Measurements from ENCODE around the gene PARK7.
A peak's percentile ranks its signal among the peaks of the same experiment; 100 is the strongest.

PARK7 gene

DNA sequence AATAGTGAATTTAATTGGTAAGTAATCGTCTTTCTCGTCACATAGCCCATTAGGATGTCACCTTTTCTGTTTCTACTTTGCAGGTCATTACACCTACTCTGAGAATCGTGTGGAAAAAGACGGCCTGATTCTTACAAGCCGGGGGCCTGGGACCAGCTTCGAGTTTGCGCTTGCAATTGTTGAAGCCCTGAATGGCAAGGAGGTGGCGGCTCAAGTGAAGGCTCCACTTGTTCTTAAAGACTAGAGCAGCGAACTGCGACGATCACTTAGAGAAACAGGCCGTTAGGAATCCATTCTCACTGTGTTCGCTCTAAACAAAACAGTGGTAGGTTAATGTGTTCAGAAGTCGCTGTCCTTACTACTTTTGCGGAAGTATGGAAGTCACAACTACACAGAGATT lies 23.3 kb downstream of the PARK7 start:
- DNase-seq (ENCODE audit: low read depth): no peak

DNA sequence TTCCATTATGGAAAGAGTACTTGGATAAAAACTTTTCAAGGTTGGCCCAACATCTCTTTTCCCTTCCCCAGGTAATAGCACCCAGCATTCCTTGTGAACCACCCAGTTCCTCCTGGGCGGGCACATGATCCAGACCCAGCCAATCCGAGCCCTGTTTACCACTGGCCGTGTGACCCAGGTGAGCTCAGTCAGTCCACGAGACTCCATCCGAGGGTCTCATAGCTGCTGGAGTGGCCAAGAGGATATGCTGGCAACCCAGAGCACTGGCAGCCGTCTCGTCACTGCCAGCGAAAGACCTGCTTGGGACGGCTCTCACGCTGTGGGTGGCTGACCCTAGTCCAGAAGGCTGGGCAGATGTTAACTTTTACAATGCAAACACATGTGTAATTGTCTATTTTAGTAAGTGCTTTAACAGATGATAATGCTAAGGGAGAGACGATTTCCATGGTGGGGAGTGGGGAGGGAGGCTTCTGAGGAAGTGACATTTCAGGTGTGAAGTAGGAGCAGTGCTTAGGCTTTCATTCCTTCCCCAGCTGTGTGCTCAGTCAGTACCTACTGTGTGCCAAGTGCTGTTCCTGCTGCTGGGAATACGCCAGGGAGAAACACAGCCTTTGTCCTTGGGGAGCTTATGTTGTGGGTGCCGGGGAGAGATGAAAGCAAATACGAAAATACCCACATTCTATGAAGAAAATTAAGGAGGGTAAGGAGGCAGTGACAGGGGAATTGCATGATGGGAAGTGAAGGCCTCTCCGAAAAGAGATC lies 24.5 kb downstream of the PARK7 start:
- DNase-seq (ENCODE audit: low read depth): no peak

DNA sequence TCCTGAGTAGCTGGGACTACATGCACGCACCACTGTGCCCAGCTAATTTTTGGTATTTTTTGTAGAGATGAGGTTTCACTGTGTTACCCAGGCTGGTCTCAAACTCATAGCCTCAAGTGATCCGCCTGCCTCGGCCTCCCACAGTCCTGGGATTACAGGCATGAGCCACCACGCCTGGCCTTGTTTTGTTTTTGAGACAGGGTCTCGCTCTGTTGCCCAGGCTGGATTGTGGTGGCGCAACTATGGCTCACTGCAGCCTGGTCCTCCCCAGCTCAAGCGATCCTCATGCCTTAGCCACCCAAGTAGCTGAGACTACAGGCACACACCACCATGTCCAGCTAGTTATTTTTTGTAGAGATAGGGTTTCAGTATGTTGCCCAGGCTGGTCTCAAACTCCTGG lies 26.0 kb downstream of the PARK7 start:
- no peak for DNase-seq (ENCODE audit: low read depth)

DNA sequence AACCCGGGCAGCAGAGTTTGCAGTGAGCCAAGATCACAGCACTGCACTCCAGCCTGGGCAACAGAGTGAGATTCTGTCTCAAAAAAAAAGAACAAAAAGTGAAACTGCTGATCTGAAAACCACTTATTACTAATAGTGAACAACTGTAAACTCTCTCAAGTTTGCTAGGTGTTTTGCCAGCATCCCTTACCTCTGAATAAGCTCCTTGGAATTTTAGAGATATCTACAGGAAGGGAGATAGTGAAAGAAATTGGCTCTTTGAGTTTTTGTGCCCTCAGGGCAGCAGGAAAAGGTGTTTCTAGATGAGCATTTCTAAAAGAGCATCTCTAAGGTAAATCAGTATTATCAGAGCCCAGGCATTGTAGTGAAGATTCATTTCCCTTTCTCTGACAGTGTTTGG lies 27.1 kb downstream of the PARK7 start:
- DNase-seq (ENCODE audit: low read depth): no peak

DNA sequence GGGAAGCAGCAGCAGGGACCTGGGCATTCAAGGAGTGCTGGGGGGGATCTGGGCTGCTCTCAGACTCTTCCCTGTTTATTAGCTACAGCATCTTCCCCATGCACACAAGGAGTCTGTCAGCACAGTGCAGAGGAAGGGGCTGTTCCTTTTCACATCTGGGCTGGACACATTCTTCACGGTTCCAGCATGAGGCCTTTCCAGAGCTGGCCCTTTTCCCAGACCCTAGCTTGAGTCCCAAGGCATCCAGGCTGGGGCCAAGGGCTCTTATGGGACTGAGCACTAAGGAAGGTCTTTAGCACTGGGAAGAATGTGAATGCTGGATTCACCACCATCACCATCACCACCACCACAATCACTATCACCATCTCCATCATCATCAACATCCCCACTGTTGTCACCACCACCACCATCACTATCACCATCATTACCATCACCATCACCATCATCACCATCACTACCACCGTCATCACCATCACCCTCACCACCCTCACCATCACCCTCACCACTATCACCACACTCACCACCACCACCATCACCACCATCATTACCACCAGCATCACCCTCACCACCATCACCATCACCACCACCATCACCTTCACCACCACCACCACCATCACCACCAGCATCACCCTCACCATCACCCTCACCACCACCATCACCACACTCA lies 28.4 kb downstream of the PARK7 start:
- no peak for DNase-seq (ENCODE audit: low read depth)

DNA sequence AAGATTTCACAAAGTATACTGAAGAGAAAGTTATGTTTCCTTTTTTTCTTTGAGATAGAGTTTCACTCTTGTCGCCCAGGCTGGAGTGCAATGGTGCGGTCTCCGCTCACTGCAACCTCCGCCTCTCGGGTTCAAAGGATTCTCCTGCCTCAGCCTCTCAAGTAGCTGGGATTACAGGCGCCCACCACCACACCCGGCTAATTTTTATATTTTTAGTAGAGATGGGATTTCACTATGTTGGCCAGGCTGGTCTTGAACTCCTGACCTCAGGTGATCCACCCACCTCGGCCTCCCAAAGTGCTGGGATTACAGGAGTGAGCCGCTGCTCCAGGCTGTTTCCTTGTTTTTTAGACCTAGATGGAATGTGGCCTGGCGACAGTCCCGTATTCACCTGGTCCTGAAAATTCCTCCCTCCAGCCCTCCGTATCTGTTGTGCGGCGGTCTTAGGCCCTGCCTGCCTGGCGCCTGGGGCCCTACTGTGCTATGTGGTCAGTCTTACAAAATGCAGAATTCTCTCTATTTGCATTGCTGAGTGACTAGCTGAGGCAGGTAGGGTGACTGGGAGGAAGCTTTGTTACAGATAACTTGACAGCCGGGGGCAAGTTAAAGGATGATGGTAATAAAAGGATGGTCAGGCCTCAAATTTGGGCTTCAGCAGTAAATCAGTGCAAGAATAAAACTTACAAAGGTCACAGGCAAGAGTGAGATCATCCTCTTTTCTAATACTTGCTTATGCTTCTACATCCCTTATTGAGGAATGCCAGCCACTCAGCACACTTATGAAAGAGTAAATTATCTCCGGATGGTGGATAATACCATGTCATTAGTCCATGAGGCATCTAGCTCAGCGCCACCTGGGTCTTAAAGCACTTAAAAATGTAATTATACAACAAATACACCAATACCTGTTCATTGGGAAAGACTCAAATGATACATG lies 30.3 kb downstream of the PARK7 start:
- DNase-seq (ENCODE audit: low read depth): no peak

DNA sequence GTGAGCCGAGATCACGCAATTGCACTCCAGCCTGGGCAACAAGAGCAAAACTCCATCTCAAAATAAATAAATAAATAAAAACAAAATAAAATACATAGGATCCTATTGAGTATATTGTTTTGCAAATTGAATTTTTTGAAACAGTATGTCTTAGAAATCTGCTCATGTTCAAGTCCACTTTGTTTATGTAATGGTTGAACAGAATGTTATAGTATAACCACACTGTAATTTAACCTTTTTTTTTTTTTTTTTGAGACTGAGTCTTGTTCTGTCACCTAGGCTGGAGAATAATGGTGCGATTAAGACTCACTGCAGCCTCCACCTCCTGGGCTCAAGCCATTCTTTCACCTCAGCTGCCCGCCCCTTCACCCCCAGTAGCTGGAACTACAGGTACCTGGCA lies 31.4 kb downstream of the PARK7 start:
- no peak for DNase-seq (ENCODE audit: low read depth)

DNA sequence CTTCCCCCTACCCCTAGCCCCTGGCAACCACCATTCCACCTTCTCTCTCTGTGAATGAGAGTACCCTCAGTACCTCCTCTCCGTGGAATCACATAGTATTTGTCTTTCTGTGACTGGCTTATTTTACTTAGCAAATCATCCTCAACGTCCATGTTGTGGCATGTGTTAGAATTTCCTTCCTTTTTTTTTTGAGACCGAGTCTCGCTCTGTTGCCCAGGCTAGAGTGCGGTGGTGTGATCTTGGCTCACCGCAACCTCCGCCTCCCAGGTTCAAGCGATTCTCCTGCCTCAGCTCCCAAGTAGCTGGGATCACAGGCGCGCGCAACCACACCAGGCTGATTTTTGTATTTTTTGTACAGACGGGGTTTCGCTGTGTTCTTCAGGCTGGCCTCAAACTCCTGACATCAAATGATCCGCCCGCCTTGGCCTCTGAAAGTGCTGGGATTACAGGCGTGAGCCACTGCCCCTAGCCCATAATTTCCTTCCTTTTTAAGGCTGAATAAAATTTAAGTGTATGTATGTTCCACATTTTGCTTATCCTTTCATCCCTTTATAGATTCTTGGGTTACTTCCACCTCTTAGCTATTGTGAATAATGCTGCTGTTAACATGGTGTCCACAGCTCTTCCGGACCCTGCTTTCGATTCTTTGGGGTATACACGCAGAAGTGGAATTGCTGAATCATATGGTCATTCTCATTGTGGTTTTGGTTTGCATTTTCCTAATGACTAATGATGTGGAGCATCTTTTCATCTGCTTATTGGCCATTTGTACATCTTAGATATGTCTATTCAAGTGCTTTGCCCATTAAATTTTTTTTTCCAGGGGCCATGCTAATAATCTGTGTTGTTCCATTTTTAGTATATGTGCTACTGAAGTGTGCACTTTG lies 32.3 kb downstream of the PARK7 start:
- no peak for DNase-seq (ENCODE audit: low read depth)

DNA sequence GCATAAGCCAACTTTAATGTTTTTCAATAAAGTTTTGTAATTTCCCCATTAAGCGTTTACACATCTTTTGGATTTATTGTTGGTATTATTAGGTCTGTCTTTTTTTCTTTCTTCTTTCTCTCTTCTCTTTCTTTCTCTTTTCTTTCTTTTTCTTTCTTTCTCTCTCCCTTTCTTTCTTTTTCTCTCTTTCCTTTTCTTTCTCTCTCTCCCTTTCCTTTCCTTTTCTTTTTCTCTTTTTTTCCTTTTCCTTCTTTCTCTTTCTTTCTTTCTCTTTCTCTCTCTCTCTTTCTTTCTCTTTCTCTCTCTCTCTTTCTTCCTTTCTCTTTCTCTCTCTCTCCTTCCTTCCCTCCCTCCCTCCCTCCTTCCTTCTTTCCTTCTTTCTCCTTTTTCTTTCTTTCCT lies 33.3 kb downstream of the PARK7 start:
- DNase-seq (ENCODE audit: low read depth): no peak

DNA sequence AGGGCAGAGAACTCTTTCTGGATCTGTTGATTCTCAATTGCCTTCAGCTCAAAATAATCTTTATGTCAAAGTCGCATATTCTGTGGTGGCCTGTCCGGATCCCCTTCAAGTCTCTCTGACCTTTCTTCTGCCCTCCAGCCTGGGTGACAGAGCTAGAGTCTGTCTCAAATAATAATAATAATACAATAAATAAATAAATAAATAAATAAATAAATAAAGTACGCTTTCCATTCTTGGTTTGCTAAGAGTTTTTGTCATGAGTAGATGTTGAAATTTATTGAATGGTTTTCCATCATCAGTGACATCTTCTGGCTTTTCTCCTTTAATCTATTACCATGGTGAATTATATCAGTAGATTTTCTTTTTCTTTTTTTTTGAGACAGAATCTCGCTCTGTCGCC lies 33.9 kb downstream of the PARK7 start:
- DNase-seq (ENCODE audit: low read depth): no peak

DNA sequence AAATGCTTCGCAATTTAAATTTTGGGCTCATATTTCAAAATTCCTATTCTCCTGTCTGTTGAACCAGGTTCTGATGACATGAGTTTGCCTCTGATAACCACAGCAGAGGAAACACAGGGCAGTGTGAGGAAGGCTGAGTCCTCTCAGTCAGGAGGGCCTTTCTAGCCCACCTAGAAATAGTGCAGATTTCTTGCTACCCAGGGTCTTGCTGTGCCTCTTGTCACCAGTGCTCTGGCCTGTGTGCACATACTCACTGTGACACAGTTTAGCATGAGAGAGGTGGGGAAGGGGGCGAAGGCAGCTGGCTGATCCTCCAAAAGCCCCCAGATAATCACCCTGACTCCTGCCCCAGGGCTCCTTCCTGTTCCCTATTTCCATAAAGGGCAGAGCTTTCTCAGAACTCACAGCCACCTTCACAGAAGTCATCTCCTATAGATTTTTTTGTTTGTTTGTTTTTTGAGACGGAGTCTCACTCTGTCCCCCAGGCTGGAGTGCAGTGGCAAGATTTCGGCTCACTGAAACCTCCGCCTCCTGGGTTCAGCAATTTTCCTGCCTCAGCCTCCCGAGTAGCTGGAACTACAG lies 40.9 kb downstream of the PARK7 start:
- DNase-seq (ENCODE audit: low read depth): no peak

DNA sequence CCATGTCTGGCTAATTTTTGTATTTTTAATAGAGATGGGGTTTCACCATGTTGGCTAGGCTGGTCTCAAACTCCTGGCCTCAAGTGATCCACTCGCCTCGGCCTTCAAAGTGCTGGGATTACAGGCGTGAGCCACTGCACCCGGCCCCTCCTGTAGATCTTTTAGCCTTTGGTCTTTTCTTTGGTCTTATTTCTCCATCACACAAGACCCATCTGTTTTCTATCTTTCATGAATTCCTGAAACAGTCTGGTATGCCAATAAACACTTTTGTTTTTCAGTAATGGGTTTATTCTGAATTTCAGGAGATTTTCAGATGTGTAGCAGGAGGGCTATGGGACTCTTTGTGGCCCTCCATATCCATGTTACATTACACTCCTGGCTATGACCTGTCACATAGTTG lies 41.4 kb downstream of the PARK7 start:
- DNase-seq (ENCODE audit: low read depth): no peak

DNA sequence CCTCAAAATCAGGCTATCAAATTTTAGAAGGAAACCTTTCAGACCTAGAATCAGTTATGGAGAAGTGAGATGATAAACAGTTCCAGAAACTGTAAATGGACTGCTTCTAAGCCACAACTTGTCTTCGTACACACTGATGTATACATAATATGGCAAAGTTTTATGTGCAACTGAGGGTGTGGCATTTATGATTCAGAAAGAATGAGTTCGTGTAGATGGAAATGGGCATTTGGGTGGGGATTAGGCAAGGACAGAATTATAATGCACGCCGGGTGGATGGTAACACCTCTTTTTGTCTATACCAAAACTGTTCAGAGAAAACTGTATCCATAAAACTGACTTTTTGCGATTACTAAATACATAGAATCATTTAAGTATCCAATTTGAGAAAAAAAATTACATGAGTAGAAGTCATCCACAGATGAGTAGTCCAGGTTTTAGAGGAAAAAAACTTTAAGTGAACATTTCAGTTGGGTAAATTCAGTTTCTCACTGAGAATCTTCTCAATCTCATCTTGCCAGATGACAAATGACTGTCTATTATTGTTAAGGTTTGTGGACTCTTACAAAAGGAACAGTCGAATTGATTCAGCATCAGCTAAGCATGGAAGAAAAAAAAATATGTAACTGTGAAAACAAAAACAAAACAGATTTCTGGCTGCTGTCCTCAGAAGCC lies 42.1 kb downstream of the PARK7 start:
- no peak for DNase-seq (ENCODE audit: low read depth)

DNA sequence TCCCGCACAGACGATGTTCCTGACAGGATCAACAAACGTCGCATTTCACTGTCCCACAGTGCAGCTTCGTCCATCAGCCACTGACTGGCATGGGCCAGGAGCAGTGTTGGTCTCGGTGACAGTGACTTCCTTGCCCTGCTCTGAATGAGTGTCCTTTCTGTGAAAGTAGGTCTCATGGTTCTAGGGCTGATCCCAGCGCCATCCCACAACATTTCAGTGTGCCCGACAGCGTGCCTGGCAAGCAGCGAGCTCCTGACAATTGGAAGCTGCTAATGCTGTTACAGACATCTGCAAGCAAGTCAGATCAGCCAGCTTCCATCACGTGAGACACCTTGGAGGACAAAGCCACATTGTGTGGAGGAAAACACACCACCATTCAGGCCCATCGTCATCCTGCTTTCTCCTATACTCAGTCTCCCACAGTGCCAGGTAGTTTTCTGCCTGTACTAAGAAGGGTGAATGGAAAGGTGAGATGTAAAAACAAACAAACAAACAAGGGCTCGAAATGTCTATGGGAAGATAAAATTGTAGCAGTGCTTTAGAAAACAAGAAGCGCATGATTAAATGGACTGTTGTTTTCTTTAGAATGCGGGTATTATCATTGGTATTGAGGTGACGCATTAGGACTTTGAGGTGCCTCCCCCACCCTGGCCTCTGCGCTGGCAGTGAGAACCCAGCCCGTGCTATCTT lies 42.7 kb downstream of the PARK7 start:
- no peak for DNase-seq (ENCODE audit: low read depth)

DNA sequence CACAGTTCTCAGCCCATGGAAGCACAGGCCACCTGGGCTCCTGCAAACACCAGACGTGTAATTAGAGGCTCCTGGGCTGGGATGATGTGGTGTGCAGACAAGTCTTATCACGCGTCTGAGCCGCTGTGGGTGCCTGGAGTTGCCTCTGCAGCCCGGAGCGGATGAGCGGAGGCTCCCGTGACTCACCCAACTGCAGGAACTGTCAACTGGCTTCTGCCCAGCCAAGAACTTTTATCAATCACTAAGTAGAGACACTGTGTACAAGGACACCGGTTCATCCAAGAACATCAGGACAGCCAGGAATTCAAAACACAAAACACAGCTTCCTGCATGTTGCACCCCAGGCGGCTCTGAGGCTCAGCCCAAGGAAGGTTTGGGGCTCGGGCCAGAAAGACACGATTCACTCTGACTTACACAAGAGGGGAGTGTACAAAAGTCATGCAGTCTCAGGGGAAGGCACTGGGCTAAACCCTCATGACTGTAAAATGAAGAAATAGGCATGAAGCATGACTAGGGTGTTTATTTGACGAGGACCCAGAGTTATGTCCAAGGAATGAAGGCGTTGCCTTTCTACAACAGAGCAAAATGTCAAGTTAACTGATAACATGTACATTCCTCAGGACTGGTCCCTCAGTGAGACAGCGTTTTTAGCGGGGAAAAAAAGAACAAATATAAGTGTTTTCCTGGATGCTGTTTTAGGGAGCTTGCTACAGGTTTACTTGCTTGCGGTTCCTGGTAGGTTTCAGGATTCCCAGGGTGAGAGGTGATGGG lies 43.5 kb downstream of the PARK7 start:
- peak; percentile 97 for DNase-seq (ENCODE audit: low read depth)

DNA sequence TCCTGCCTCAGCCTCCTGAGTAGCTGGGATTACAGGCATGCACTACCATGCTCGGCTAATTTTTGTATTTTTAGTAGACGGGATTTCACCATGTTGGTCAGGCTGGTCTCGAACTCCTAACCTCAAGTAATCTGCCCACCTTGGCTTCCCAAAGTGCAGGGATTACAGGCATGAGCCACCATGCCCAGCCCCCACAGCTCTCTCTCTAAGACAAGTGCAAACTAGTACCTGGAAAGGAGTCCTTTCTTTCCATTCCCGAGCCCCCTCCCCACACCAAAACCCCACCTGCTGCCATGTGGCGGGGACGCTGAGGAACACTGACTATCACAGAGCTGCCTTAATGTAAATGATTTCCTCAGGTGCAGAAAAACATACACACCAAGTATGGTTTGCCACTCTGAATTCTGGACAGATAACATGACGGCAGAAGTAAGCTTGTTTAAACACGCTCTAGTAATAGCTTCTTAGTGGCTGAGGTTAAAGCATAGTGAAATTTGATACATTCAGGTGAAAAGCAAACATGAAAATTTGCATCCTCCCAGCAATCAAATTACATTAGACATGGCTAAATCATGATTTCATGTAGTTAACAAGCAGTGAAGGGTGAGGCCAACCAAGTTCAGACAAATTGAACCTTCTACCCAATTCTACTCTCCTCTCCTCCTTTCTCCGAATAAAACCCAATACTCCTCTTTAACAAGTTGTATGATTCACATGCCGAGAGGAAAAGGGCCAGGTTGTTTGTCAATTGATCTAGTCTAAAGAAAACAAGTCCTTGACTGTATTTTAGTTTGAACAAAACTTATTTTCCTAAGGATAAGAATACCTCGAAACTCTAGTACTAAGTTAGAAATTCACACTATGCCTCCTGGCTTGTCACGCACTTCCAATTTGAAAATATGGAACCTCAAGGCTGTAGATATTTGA lies 44.8 kb downstream of the PARK7 start:
- DNase-seq (ENCODE audit: low read depth): no peak

DNA sequence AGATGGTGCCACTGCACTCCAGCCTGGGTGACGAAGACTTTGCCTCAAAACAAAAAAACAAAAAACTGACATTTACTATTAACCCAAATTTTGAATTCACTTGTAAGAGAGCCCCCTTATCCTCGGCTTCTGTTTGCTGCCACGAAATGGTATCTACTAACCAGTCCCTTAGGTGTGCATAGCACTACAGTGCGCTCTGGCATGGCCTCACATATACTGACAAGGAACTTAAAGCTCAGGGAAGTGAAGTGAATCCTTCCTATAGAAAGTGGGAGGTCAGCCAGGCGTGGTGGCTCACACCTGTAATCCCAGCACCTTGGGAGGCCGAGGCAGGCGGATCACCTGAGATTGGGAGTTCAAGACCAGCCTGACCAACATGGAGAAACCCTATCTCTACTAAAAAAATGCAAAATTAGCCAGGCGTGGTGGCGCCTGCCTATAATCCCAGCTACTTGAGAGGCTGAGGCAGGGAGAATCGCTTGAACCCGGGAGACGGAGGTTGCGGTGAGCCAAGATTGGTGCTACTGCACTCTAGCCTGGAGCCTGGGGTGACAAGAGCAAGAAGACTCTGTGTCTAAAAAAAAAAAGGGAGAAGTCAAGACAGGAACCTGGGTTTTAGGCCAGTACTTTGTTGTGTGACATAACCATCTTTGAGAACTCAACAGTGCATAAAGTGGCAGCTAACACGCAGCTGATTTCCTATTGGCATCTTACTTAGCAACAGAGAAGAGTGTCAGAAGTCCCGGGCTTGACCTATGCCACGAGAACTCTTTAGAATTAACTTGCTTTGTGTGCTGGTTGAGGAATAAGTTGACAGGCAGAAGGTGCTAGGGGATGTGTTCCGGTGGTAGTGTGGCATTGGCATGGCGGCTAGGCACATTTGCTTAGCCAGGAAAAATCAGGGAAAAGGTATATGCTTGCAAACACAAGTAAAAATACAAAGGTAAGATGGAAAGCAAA lies 47.8 kb downstream of the PARK7 start:
- DNase-seq (ENCODE audit: low read depth): no peak
